ENCODE data around the gene TGFB2. TPM values are rescaled to one million over a fixed set of nuclear protein-coding genes. Genes with fewer than 3 reads are reported as not detected.

The TGFB2 gene
- total and polyA plus RNA-seq, 2 donors (not counting 1 experiment from before 2014, with no cell fraction given) = 0.55 to 0.76 TPM

- 89% methylated on average over 4 of the region's 5 CpGs for WGBS (ENCODE audit: insufficient coverage)
- DNase-seq (no peak), ATAC-seq (ENCODE audit: low read depth) (no peak)
- no peaks in the 10 kb centered on the region for H4K20me1 ChIP-seq (ENCODE audit: control insufficient read depth, insufficient read depth, low read length, poor library complexity, severe bottlenecking)
- H3K9me3 ChIP-seq (ENCODE audit: control extremely low read depth in 1 of 3, control insufficient read depth in 2 of 3, insufficient read depth in 1 of 3, low read length in 2 of 3) = no peaks in the 10 kb centered on the region
- no peaks in the 10 kb centered on the region for H3K36me3 ChIP-seq (replicated peaks in 1 of 2; ENCODE audit: control extremely low read depth in 1 of 2, control insufficient read depth in 1 of 2, extremely low read depth in 1 of 2, insufficient read depth in 2 of 2, low read length in 1 of 2)
- no peak for TF ChIP-seq CTCF (IDR thresholded peaks at IDR 0.05)
- no peak for TF ChIP-seq EZH2 (IDR thresholded peaks at IDR 0.05; ENCODE audit: borderline replicate concordance, insufficient read depth, low read depth, low read length, poor library complexity, severe bottlenecking)
- CTCF ChIA-PET = no interaction called here
- no peaks in the 10 kb centered on the region for H3K9me3 Mint-ChIP-seq (ENCODE audit: insufficient read depth)
- H3K79me2 ChIP-seq (ENCODE audit: control insufficient read depth, insufficient read depth, low read length) = no peaks in the 10 kb centered on the region
- no peak overlapping the region for H3K4me2 ChIP-seq (replicated peaks; ENCODE audit: low read depth, low read length, poor library complexity, severe bottlenecking)
- no peaks in the 10 kb centered on the region for H3K27me3 Mint-ChIP-seq
- H3K4me3 ChIP-seq (ENCODE audit: control extremely low read depth in 1 of 5, extremely low read depth in 1 of 5, insufficient read depth in 1 of 5, low read depth in 2 of 5, low read length in 4 of 5) = no peak overlapping the region
- no peak overlapping the region for H2AFZ ChIP-seq (ENCODE audit: insufficient read depth, low read depth, low read length, poor library complexity, severe bottlenecking)
- POLR2A ChIA-PET = no interaction called here
- intact Hi-C loops (cut with micrococcal nuclease) = no loop called here
- no peak overlapping the region for H3K4me3 Mint-ChIP-seq
- H3K27ac ChIP-seq (ENCODE audit: low read length in 2 of 2) = no peak overlapping the region
- H3K4me1 Mint-ChIP-seq = no peaks in the 10 kb centered on the region
- H3K9ac ChIP-seq (ENCODE audit: low read length) = no peak overlapping the region
- no peak overlapping the region for H3K27ac Mint-ChIP-seq
- no peaks in the 10 kb centered on the region for H3K27me3 ChIP-seq (replicated peaks in 1 of 4; ENCODE audit: control extremely low read depth in 1 of 4, control insufficient read depth in 3 of 4, insufficient read depth in 4 of 4, low read length in 3 of 4)
- H3K4me1 ChIP-seq (ENCODE audit: control insufficient read depth in 2 of 2, insufficient read depth in 2 of 2, low read length in 2 of 2) = no peaks in the 10 kb centered on the region
Measured at GRCh38 chr1:218435528-218435927, 90.4 kb downstream of the TGFB2 start.

- Histone ChIP-seq H3K9me3 (ENCODE audit: control extremely low read depth in 1 of 3, control insufficient read depth in 2 of 3, insufficient read depth in 1 of 3, low read length in 2 of 3) (no peaks in the 10 kb centered on the region), H3K79me2 (ENCODE audit: control insufficient read depth, insufficient read depth, low read length) (no peaks in the 10 kb centered on the region), H3K4me2 (replicated peaks; ENCODE audit: low read depth, low read length, poor library complexity, severe bottlenecking) (no peak overlapping the region), H3K4me1 (ENCODE audit: control insufficient read depth in 2 of 2, insufficient read depth in 2 of 2, low read length in 2 of 2) (no peaks in the 10 kb centered on the region), H2AFZ (ENCODE audit: insufficient read depth, low read depth, low read length, poor library complexity, severe bottlenecking) (no peak overlapping the region), H3K4me3 (ENCODE audit: control extremely low read depth in 1 of 5, extremely low read depth in 1 of 5, insufficient read depth in 1 of 5, low read depth in 2 of 5, low read length in 4 of 5) (no peak overlapping the region), H4K20me1 (ENCODE audit: control insufficient read depth, insufficient read depth, low read length, poor library complexity, severe bottlenecking) (no peaks in the 10 kb centered on the region), H3K36me3 (replicated peaks in 1 of 2; ENCODE audit: control extremely low read depth in 1 of 2, control insufficient read depth in 1 of 2, extremely low read depth in 1 of 2, insufficient read depth in 2 of 2, low read length in 1 of 2) (no peaks in the 10 kb centered on the region), H3K27ac (ENCODE audit: low read length in 2 of 2) (no peak overlapping the region), H3K27me3 (replicated peaks in 1 of 4; ENCODE audit: control extremely low read depth in 1 of 4, control insufficient read depth in 3 of 4, insufficient read depth in 4 of 4, low read length in 3 of 4) (no peaks in the 10 kb centered on the region), H3K9ac (ENCODE audit: low read length) (no peak overlapping the region)
- Mint-ChIP-seq H3K27ac (no peak overlapping the region), H3K9me3 (ENCODE audit: insufficient read depth) (no peaks in the 10 kb centered on the region), H3K4me1 (no peaks in the 10 kb centered on the region), H3K4me3 (no peak overlapping the region), H3K27me3 (no peaks in the 10 kb centered on the region)
- intact Hi-C loops (cut with micrococcal nuclease) = no loop called here
- WGBS (ENCODE audit: insufficient coverage) = no CpG with 5 or more reads among the region's 1 CpG
- DNase-seq = no peak
- ChIA-PET POLR2A (no interaction called here), CTCF (no interaction called here)
- no peak for ATAC-seq (ENCODE audit: low read depth)
- TF ChIP-seq CTCF (IDR thresholded peaks at IDR 0.05) = no peak
- no peak for TF ChIP-seq EZH2 (IDR thresholded peaks at IDR 0.05; ENCODE audit: borderline replicate concordance, insufficient read depth, low read depth, low read length, poor library complexity, severe bottlenecking)
Measured at GRCh38 chr1:218436346-218436745, 91.2 kb downstream of the TGFB2 start.
